PC-9 (cell line): ENCODE measurements around the gene GRM7. TPM values are rescaled to one million over a fixed set of nuclear protein-coding genes. Genes with fewer than 3 reads are reported as not detected.

Experiments
- BruUV-seq: library from RNA; stranded (reverse); fragments of 400-500 nt; replicated peaks from 2 replicates; lab custom pipeline; 2021; lab: Mats Ljungman, UMichigan
- CTCF ChIA-PET: fragments of 300-600 bp; sonication (Branson Sonifier 250); formaldehyde crosslinking; loops from one replicate; lab custom pipeline; 2022; ENCODE audit warnings: antibody characterized with exemption; lab: Charles Lee
- POLR2A ChIA-PET: fragments of 300-600 bp; sonication (Branson Sonifier 250); formaldehyde crosslinking; loops from one replicate; lab custom pipeline; 2022; ENCODE audit warnings: antibody characterized with exemption; ENCODE audit not compliant: unreplicated experiment; lab: Charles Lee
- DNase-seq, 2 experiments: peaks; one replicate each; pipeline versions ENCODE4 v3.0.0 to v3.0.0-alpha.2; 2015 to 2022; ENCODE audit warnings: mixed read lengths in 1 of 2
- H2AFZ ChIP-seq: fragments of 200-600 bp; sonication (generic); 2 replicates; pipeline ENCODE4 v1.8.1; 2017; ENCODE audit warnings: antibody characterized with exemption
- H3F3A ChIP-seq: fragments of 200-600 bp; sonication (generic); 2 replicates; pipeline ENCODE4 v1.8.1; 2017; ENCODE audit warnings: antibody characterized with exemption, mild to moderate bottlenecking, low read depth; ENCODE audit not compliant: insufficient read depth
- H3K27ac ChIP-seq: fragments of 200-600 bp; sonication (generic); 2 replicates; pipeline ENCODE4 v1.6.1; 2016; ENCODE audit warnings: mixed run types
- H3K27me3 ChIP-seq: fragments of 200-600 bp; sonication (generic); 2 replicates; pipeline ENCODE4 v1.6.1; 2016; ENCODE audit warnings: low read depth, mixed run types; ENCODE audit not compliant: insufficient read depth
- H3K36me3 ChIP-seq: fragments of 200-600 bp; sonication (generic); 2 replicates; pipeline ENCODE4 v1.6.1; 2016; ENCODE audit warnings: low read depth, mixed run types
- H3K4me1 ChIP-seq: fragments of 200-600 bp; sonication (generic); replicated peaks from 2 replicates; pipeline ENCODE4 v1.6.1; 2016; ENCODE audit warnings: mixed run types; ENCODE audit not compliant: insufficient read depth
- H3K4me2 ChIP-seq: fragments of 200-600 bp; sonication (generic); 2 replicates; pipeline ENCODE4 v1.6.1; 2017; ENCODE audit warnings: mixed run types
- H3K4me3 ChIP-seq: fragments of 200-600 bp; sonication (generic); 2 replicates; pipeline ENCODE4 v1.6.1; 2016; ENCODE audit warnings: mixed run types
- H3K79me2 ChIP-seq: fragments of 200-600 bp; sonication (generic); 2 replicates; pipeline ENCODE4 v1.6.1; 2017; ENCODE audit warnings: low read depth, mixed run types
- H3K9me2 ChIP-seq: fragments of 200-600 bp; sonication (generic); 2 replicates; pipeline ENCODE4 v1.8.1; 2017; ENCODE audit warnings: mild to moderate bottlenecking; ENCODE audit not compliant: insufficient read depth
- H3K9me3 ChIP-seq: fragments of 200-600 bp; sonication (generic); 2 replicates; pipeline ENCODE4 v1.8.1; 2016; ENCODE audit warnings: low read depth; ENCODE audit not compliant: insufficient read depth
- H4K20me1 ChIP-seq: fragments of 200-600 bp; sonication (generic); 2 replicates; pipeline ENCODE4 v1.8.1; 2017; ENCODE audit not compliant: insufficient read depth
- EZH2 ChIP-seq: fragments of 200-600 bp; sonication (generic); IDR thresholded peaks from 2 replicates; pipeline ENCODE4 v1.8.0; 2017; ENCODE audit warnings: antibody characterized with exemption, low read depth
- intact Hi-C: fragments of 100-400 bp; cut with micrococcal nuclease; formaldehyde crosslinking; loops from one replicate; pipeline ENCODE4 v1.10.0; 2022; ENCODE audit not compliant: unreplicated experiment
- total RNA-seq: library from RNA; stranded (reverse); gene quantifications from 2 replicates; pipeline ENCODE4 v1.2.3, GENCODE V29; 2021
- TF ChIP-seq, protein P1 (sequence below): fragments of 200-600 bp; sonication (generic); conservative IDR thresholded peaks from 2 replicates; pipeline ENCODE4 v1.6.1; 2017; ENCODE audit warnings: mixed run types, antibody characterized with exemption, mild to moderate bottlenecking, moderate library complexity

The GRM7 gene
- total RNA-seq, 1 experiment from 2014 or later: not detected

DNA sequence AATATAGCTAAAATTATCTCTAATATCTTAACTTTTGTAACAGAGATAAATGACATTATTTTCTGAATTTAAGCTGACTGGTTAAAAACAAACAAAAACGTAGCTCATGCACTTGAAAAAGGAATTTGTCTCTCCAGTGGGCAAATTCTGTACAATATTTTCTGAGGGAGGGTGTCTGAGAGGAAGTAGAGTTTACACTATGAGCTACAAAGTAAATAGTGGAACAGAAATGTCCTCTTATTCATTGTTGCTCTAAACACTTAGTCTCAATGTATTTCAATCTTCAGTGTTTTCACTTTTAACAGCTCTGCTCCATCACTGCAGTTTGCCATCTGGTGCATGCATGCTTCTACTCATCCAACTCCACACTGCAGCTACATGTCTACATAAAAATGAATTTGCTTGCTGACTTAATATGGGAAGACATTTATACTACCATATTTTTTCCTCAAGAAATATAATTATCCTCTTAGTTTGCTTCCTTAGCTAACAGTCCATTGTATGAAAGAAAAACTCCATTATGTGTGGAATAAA is 823.3 kb downstream of the GRM7 start:
- TF ChIP-seq EZH2: no peak
- TF ChIP-seq, protein P1, sequence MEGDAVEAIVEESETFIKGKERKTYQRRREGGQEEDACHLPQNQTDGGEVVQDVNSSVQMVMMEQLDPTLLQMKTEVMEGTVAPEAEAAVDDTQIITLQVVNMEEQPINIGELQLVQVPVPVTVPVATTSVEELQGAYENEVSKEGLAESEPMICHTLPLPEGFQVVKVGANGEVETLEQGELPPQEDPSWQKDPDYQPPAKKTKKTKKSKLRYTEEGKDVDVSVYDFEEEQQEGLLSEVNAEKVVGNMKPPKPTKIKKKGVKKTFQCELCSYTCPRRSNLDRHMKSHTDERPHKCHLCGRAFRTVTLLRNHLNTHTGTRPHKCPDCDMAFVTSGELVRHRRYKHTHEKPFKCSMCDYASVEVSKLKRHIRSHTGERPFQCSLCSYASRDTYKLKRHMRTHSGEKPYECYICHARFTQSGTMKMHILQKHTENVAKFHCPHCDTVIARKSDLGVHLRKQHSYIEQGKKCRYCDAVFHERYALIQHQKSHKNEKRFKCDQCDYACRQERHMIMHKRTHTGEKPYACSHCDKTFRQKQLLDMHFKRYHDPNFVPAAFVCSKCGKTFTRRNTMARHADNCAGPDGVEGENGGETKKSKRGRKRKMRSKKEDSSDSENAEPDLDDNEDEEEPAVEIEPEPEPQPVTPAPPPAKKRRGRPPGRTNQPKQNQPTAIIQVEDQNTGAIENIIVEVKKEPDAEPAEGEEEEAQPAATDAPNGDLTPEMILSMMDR: no peak
- Histone ChIP-seq H3K79me2 (no peaks in the 10 kb centered on the region), H3K27me3 (no peaks in the 10 kb centered on the region), H3K27ac (no peak overlapping the region), H2AFZ (no peak overlapping the region), H3K4me3 (no peak overlapping the region), H3F3A (no peaks in the 10 kb centered on the region), H4K20me1 (no peaks in the 10 kb centered on the region), H3K9me3 (no peaks in the 10 kb centered on the region), H3K4me1 (no peaks in the 10 kb centered on the region), H3K36me3 (no peaks in the 10 kb centered on the region), H3K9me2 (no peaks in the 10 kb centered on the region), H3K4me2 (no peak overlapping the region)
- no TSS peak for BruUV-seq
- DNase-seq: no peak
- ChIA-PET CTCF (interaction anchor here (0.7 kb wide), 1 partner anchor 286 kb away, joined by 3 read pairs; no protein-coding TSS in a partner anchor), POLR2A (no interaction called here)
- intact Hi-C loops: no loop called here

DNA sequence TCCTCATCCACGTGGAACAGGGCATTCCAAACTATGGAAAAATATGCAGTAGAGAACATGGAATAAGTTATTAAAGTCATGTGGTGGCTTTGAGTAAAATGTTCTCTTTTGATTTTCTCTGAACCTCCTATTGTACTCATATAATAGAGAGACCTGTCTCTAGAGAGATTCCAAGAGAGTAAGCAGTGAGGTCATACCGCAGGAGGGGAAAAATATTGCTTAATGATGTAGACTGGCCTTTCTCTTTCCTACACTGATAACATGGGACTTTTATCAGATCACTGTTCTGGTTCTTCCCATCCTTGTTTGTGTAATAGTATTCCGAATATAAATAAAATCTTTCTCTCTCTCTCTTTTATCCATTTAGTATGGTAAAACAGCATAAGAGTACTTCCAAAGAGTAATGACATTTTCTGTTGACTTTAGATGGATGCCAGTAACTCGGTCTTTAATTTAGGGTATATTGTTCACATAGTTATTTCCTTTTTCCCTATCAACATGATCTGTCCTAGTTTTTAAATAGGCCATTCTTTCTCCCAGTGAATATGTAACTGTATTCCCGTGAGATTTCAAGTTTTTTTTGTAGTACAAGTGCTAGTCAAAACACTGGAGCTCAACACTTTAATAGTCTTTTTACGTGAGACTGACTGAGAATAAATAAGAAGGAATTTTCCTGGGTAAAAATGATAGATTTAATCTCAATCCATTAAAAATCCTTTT is 826.7 kb downstream of the GRM7 start:
- CTCF ChIA-PET: no interaction called here
- Histone ChIP-seq H4K20me1 (no peaks in the 10 kb centered on the region), H3K9me2 (no peaks in the 10 kb centered on the region), H3K4me3 (no peak overlapping the region), H3K36me3 (no peaks in the 10 kb centered on the region), H2AFZ (no peak overlapping the region), H3K4me1 (no peaks in the 10 kb centered on the region), H3F3A (no peaks in the 10 kb centered on the region), H3K9me3 (no peaks in the 10 kb centered on the region), H3K79me2 (no peaks in the 10 kb centered on the region), H3K4me2 (no peak overlapping the region), H3K27me3 (no peaks in the 10 kb centered on the region), H3K27ac (no peak overlapping the region)
- no peak for DNase-seq
- POLR2A ChIA-PET: no interaction called here
- no TSS peak for BruUV-seq
- TF ChIP-seq, protein P1: no peak
- no peak for TF ChIP-seq EZH2
- intact Hi-C loops: no loop called here

DNA sequence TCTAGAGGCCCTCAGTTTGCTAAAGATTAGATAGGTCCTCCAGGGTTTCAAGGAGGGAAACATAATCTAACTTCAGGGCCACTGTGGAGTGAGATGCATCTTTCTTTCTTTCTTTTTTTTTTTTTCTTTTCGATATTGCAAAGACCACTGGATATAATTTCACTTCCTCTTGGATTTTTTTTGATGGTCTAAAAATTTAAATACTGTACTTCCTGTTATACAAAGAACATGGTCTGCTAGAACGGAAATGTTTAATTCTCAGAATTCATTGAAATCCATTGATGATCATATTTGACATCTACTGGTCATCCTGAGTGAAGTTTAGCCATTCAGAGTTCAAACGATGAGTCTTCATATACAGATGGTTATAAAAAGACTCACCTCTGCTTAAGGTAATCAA is 832.0 kb downstream of the GRM7 start:
- Histone ChIP-seq H3K9me3 (no peaks in the 10 kb centered on the region), H3K36me3 (no peaks in the 10 kb centered on the region), H3K79me2 (no peaks in the 10 kb centered on the region), H3F3A (no peaks in the 10 kb centered on the region), H4K20me1 (no peaks in the 10 kb centered on the region), H3K4me3 (no peak overlapping the region), H3K4me2 (no peak overlapping the region), H3K9me2 (no peaks in the 10 kb centered on the region), H2AFZ (no peak overlapping the region), H3K27me3 (no peaks in the 10 kb centered on the region), H3K27ac (no peak overlapping the region), H3K4me1 (no peaks in the 10 kb centered on the region)
- intact Hi-C loops: no loop called here
- POLR2A ChIA-PET: no interaction called here
- DNase-seq: no peak
- CTCF ChIA-PET: no interaction called here
- TF ChIP-seq, protein P1: no peak
- TF ChIP-seq EZH2: no peak
- BruUV-seq: no TSS peak
